Left colon (tissue), 2 donors: ENCODE results near the gene CLDN19. TPM values are rescaled to one million over a fixed set of nuclear protein-coding genes. Genes with fewer than 3 reads are reported as not detected.

Experiments used
- total RNA-seq, 2 donors: library from RNA; stranded (reverse); fragmentation: NEBNext Ultra II Directional; extraction: Animal tissue kit (Norgen Biotek cat#: 25700); gene quantifications; one replicate each; pipeline ENCODE4 v1.2.1, GENCODE V29; 2021
- donor health status: DM: no; HTN: no; CAD: no.
- donor health status: DM: yes; HTN: yes; CAD: no.

CLDN19 gene
- total RNA-seq, 2 donors from 2014 or later: not detected

Other genes starting within 250 kb of the CLDN19 start
- 10 to 100 TPM; 19.1 to 28.3 TPM for gene PPIH, start 81.8 kb downstream of the CLDN19 start, total RNA-seq
- gene YBX1, start 57.8 kb downstream of the CLDN19 start, total RNA-seq: 100 to 1,000 TPM; 419 to 437 TPM
- gene P3H1, start 26.8 kb upstream of the CLDN19 start, total RNA-seq: 10 to 100 TPM in 1 of 2 donors, 1 to 10 TPM in 1; 7.0 to 10.6 TPM
- 1 to 10 TPM; 5.6 to 8.7 TPM for gene C1orf50, start 27.0 kb upstream of the CLDN19 start, total RNA-seq
- gene TMEM269, start 44.8 kb upstream of the CLDN19 start, total RNA-seq: 1 to 10 TPM in 1 of 2 donors, under 1 TPM in 1; 0.20 to 1.6 TPM
- gene ERMAP, start 76.9 kb upstream of the CLDN19 start, total RNA-seq: 10 to 100 TPM; 12.5 to 15.6 TPM
- gene SVBP, start 77.2 kb upstream of the CLDN19 start, total RNA-seq: 10 to 100 TPM; 11.7 to 18.0 TPM
- gene ZNF691, start 106.4 kb upstream of the CLDN19 start, total RNA-seq: 1 to 10 TPM; 4.3 to 5.0 TPM
- gene SLC2A1, start 218.6 kb upstream of the CLDN19 start, total RNA-seq: 10 to 100 TPM; 59.0 to 82.7 TPM